Adipose tissue (tissue), 3 donors: Measurements from ENCODE around the gene KRTAP4-5. TPM values are rescaled to one million over a fixed set of nuclear protein-coding genes. Genes with fewer than 3 reads are reported as not detected.
"Not testable (repeated sequence)": the region's sequence is repeated elsewhere in the genome, so short reads cannot be mapped to it uniquely, and the experiment has no call there.

Source experiments
- H3K27ac ChIP-seq: one replicate; pipeline ENCODE4 v1.5.1; 2013; ENCODE audit warnings: low read depth, low read length
- WGBS, 3 donors: extraction: QIAGEN DNeasy Blood & Tissue Kit; methylation state at CpG; one replicate each; pipeline ENCODE4 v1.1.7; 2013; 5-methylcytosine and 5-hydroxymethylcytosine counted together
- polyA plus RNA-seq, 3 donors: library from polyadenylated mRNA; stranded (reverse); fragments of 200-250 nt; gene quantifications; one replicate each; pipeline ENCODE4 v1.2.3, GENCODE V29; 2013
- donor health status: healthy with polysubstance abuse.
- donor health status: Bipolar disorder and iron deficiency.
- donor health status: healthy.

Gene KRTAP4-5
- polyA plus RNA-seq, 3 donors, result not detected

GRCh38 chr17:41119696-41120690 is 29.6 kb downstream of the KRTAP4-5 start:
- not testable (repeated sequence) for H3K27ac ChIP-seq
- 41 to 54% (median 41%) methylated on average over 11 of the region's 11 CpGs for WGBS, 3 donors

GRCh38 chr17:41118721-41119120 is 30.9 kb downstream of the KRTAP4-5 start:
- 84 to 91% (median 88%) methylated on average over 4 of the region's 4 CpGs for WGBS, 3 donors
- H3K27ac ChIP-seq, result no peak overlapping the region

DNA sequence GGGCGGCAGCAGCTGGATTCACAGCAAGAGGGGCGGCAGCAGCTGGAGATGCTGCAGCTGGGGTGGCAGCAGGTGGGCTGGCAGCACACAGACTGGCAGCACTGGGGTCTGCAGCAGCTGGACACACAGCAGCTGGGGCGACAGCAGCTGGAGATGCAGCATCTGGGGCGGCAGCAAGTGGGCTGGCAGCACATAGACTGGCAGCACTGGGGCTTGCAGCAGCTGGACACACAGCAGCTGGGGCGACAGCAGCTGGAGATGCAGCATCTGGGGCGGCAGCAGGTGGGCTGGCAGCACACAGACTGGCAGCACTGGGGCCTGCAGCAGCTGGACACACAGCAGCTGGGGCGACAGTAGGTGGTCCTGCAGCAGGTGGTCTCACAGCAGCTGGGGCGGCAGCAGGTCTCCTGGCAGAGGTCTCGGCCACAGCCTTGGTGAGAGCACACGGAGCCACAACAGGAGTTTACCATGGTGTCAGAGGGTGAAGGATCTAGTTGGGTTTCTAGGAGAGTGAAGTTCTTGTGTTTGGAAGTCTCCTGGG is 31.7 kb downstream of the KRTAP4-5 start, which contains the start of gene KRTAP4-11:
TSS of gene KRTAP4-11 (minus strand) at position 528 of the 541 bp plus-strand sequence. CDS start at position 470, 58 bp downstream.
- not testable (repeated sequence) for H3K27ac ChIP-seq
- WGBS, 3 donors, result 77 to 86% (median 79%) methylated on average over 9 to 10 of the region's 10 CpGs

GRCh38 chr17:41116297-41116696 is 33.3 kb downstream of the KRTAP4-5 start:
- WGBS, 3 donors, result 47 to 63% (median 56%) methylated on average over 5 of the region's 5 CpGs
- H3K27ac ChIP-seq, result no peak overlapping the region

GRCh38 chr17:41111151-41111885 is 38.3 kb downstream of the KRTAP4-5 start:
- WGBS, 3 donors, result 65 to 76% (median 72%) methylated on average over 2 of the region's 2 CpGs
- no peak overlapping the region for H3K27ac ChIP-seq

GRCh38 chr17:41108728-41109386 is 40.8 kb downstream of the KRTAP4-5 start:
- H3K27ac ChIP-seq, result not testable (repeated sequence)
- 0 to 50% (median 28%) methylated on average over 1 of the region's 1 CpG for WGBS, 3 donors

DNA sequence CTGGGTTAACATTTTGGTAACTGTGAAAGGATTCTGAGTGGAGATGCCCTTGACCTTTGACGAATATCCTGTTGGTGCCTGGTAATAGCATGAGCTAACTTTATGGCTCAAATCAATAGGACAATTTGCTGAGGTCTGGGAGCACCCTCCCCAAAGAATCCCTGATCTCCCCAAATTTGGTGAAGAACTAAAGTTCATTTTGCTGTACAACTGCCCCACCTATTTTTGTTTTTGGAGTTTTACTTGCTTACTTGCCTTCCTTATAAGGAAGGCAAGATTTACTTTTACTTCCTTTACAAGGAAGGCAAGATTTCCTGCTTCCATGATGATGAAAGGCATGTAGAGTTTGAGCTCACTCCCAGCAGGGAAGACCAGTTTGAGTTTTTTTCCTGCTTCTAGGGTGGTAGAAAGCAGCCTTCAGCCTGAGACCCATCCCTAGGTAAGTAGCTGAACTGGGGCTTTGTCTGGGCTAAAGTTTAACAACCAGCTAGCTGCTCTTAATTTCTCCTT is 41.6 kb downstream of the KRTAP4-5 start:
- 52 to 73% (median 70%) methylated on average over 1 of the region's 1 CpG for WGBS, 3 donors
- no peak overlapping the region for H3K27ac ChIP-seq

GRCh38 chr17:41105347-41105746 is 44.3 kb downstream of the KRTAP4-5 start, which contains the start of gene KRTAP4-9:
Gene KRTAP4-9 (plus strand): TSS chr17:41105389. CDS start chr17:41105389, 0 bp downstream.
- H3K27ac ChIP-seq, result not testable (repeated sequence)
- WGBS, 3 donors, result 62 to 86% (median 72%) methylated on average over 7 to 10 of the region's 10 CpGs

DNA sequence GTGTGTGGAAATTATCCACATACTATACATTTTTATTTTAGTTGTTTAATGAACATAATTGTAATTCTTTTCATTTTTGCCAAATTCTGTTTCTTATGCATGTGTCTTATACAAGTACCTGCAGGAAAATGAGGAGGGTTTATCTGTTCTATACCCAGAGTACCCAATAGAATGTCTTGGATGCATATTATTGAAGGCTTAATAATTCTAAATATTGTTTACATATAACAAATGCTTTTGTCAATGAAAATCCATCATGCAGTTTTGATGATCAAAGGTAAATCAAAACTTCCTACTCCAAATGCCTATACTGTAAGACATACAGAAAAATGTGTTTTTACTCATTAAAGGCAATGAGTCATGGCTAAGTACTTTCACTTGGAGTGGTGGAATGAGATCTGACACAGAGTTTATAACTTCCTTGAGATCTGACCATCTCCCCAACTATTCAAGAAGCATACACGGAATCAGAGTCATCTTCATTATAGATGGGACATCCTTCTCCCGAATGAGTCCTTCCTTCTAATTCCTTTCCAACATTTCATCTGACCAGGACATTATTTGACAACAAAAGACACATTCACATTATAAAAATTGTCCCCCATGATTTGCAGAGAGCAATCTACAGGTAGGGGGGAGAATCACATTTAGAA is 45.1 kb downstream of the KRTAP4-5 start:
- WGBS, 3 donors, result 55 to 76% (median 58%) methylated on average over 2 of the region's 2 CpGs
- H3K27ac ChIP-seq, result not testable (repeated sequence)

DNA sequence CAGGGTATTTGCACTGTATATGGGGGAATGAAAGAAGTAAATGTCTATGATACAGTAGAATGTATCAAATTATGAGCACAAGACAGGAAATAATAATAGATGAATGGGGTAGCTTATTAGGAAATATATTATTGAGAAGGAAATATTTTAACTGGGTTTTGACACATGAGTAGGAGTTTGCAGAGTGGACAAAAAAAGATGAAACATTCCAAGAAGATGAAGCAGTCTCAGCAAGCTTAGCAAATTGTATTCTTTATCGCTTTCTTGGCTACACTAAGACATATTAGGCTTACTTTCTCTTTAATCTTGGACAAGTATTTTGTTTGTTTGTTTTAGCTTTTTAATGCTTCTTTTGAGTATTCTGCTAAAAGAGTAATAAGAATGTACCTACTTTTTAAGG is 45.7 kb downstream of the KRTAP4-5 start:
- H3K27ac ChIP-seq, result no peak overlapping the region
- 85 to 95% (median 87%) methylated on average over 1 of the region's 1 CpG for WGBS, 3 donors

GRCh38 chr17:41101586-41102259 is 47.9 kb downstream of the KRTAP4-5 start, which contains the start of gene KRTAP4-16:
Gene KRTAP4-16 (minus strand): TSS chr17:41102209. CDS start chr17:41102209, 0 bp downstream.
- 52 to 64% (median 53%) methylated on average over 8 to 10 of the region's 10 CpGs for WGBS, 3 donors
- H3K27ac ChIP-seq, result no peak within 1 kb of the TSS

DNA sequence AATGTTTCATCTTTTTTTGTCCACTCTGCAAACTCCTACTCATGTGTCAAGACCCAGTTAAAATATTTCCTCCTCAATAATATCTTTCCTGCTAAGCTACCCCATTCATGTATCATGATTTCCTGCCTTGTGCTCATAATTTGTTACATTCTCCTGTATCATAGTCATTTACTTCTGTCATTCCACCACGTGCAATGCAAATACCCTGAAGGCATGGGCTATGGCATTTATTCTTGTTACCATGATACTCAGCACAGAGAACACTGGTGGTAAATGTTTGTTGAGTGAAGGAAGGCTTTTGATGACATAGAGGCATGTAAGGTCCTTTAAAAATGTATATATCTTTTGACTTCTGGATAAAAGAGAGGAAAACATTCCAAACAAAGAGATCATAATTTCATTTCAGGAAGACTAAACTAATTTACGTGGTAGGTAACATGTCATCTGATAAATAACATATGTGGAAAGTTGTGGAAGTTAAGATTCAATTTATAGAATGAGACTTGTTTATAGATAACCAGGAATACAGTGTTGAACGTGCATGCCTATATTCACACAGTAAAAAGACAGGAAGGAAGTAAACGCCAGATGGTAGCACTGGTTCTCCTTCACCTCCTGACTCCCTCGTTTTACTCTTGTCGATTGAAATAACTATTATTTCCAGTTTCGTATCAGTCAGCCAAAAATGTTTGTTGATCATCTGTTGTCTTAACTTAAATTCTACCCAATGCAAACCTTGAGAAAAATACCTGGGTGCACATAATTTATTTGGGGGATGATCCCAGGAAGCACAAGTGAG is 49.7 kb downstream of the KRTAP4-5 start:
- 30 to 53% (median 31%) methylated on average over 7 of the region's 7 CpGs for WGBS, 3 donors
- H3K27ac ChIP-seq, result not testable (repeated sequence)

Other genes starting within 250 kb of the KRTAP4-5 start
- gene KRT23, start 212.2 kb downstream of the KRTAP4-5 start, polyA plus RNA-seq, result 1 to 10 TPM in 1 of 3 donors, under 1 TPM in 2; 0.61 to 1.8 (median 0.89) TPM
- gene KRT39, start 182.9 kb downstream of the KRTAP4-5 start, polyA plus RNA-seq, result under 1 TPM in 1 of 3 donors, not detected in 2; 0.06 TPM
- under 1 TPM in 1 of 3 donors, not detected in 2; 0.15 TPM for gene KRT40, start 165.5 kb downstream of the KRTAP4-5 start, polyA plus RNA-seq
- gene KRTAP3-3, start 155.7 kb downstream of the KRTAP4-5 start, polyA plus RNA-seq, result not detected
- not detected for gene KRTAP3-2, start 149.9 kb downstream of the KRTAP4-5 start, polyA plus RNA-seq
- not detected for gene KRTAP3-1, start 140.7 kb downstream of the KRTAP4-5 start, polyA plus RNA-seq
- under 1 TPM in 1 of 3 donors, not detected in 2; 0.07 TPM for gene KRTAP1-5, start 122.6 kb downstream of the KRTAP4-5 start, polyA plus RNA-seq
- not detected for gene KRTAP1-4, start 119.6 kb downstream of the KRTAP4-5 start, polyA plus RNA-seq
- not detected for gene KRTAP1-3, start 115.0 kb downstream of the KRTAP4-5 start, polyA plus RNA-seq
- gene KRTAP1-1, start 108.4 kb downstream of the KRTAP4-5 start, polyA plus RNA-seq, result not detected
- not detected for gene KRTAP2-1, start 102.5 kb downstream of the KRTAP4-5 start, polyA plus RNA-seq
- not detected for gene KRTAP2-2, start 94.6 kb downstream of the KRTAP4-5 start, polyA plus RNA-seq
- not detected for gene KRTAP2-3, start 89.7 kb downstream of the KRTAP4-5 start, polyA plus RNA-seq
- gene KRTAP2-4, start 83.9 kb downstream of the KRTAP4-5 start, polyA plus RNA-seq, result not detected
- gene KRTAP4-7, start 65.7 kb downstream of the KRTAP4-5 start, polyA plus RNA-seq, result not detected
- not detected for gene KRTAP4-8, start 51.7 kb downstream of the KRTAP4-5 start, polyA plus RNA-seq
- not detected for gene KRTAP4-16, start 47.6 kb downstream of the KRTAP4-5 start, polyA plus RNA-seq
- not detected for gene KRTAP4-9, start 44.4 kb downstream of the KRTAP4-5 start, polyA plus RNA-seq
- not detected for gene KRTAP4-11, start 31.5 kb downstream of the KRTAP4-5 start, polyA plus RNA-seq
- gene KRTAP4-12, start 25.6 kb downstream of the KRTAP4-5 start, polyA plus RNA-seq, result not detected
- gene KRTAP4-6, start 9.3 kb downstream of the KRTAP4-5 start, polyA plus RNA-seq, result not detected
- not detected for gene KRTAP4-4, start 10.9 kb upstream of the KRTAP4-5 start, polyA plus RNA-seq
- gene KRTAP4-3, start 18.4 kb upstream of the KRTAP4-5 start, polyA plus RNA-seq, result not detected
- not detected for gene KRTAP4-2, start 28.4 kb upstream of the KRTAP4-5 start, polyA plus RNA-seq
- gene KRTAP4-1, start 35.1 kb upstream of the KRTAP4-5 start, polyA plus RNA-seq, result not detected
- gene KRTAP9-1, start 40.1 kb upstream of the KRTAP4-5 start, polyA plus RNA-seq, result not detected
- not detected for gene KRTAP9-2, start 76.8 kb upstream of the KRTAP4-5 start, polyA plus RNA-seq
- not detected for gene KRTAP9-3, start 82.6 kb upstream of the KRTAP4-5 start, polyA plus RNA-seq
- not detected for gene KRTAP9-8, start 88.2 kb upstream of the KRTAP4-5 start, polyA plus RNA-seq
- not detected for gene KRTAP9-4, start 99.9 kb upstream of the KRTAP4-5 start, polyA plus RNA-seq
- not detected for gene KRTAP9-9, start 105.6 kb upstream of the KRTAP4-5 start, polyA plus RNA-seq
- not detected for gene KRTAP9-6, start 115.6 kb upstream of the KRTAP4-5 start, polyA plus RNA-seq
- not detected for gene KRTAP9-7, start 125.9 kb upstream of the KRTAP4-5 start, polyA plus RNA-seq
- gene KRTAP29-1, start 153.0 kb upstream of the KRTAP4-5 start, polyA plus RNA-seq, result not detected
- gene KRTAP16-1, start 159.5 kb upstream of the KRTAP4-5 start, polyA plus RNA-seq, result not detected
- gene KRTAP17-1, start 165.9 kb upstream of the KRTAP4-5 start, polyA plus RNA-seq, result not detected
- gene KRT33A, start 201.0 kb upstream of the KRTAP4-5 start, polyA plus RNA-seq, result not detected
- not detected for gene KRT33B, start 220.0 kb upstream of the KRTAP4-5 start, polyA plus RNA-seq
- gene KRT34, start 232.5 kb upstream of the KRTAP4-5 start, polyA plus RNA-seq, result under 1 TPM in 1 of 3 donors, not detected in 2; 0.07 TPM
- not detected for gene KRT31, start 247.8 kb upstream of the KRTAP4-5 start, polyA plus RNA-seq